HepG2 (cell line): Measurements from ENCODE around the gene NPC1. TPM values are rescaled to one million over a fixed set of nuclear protein-coding genes. Genes with fewer than 3 reads are reported as not detected.
A peak's percentile ranks its signal among the peaks of the same experiment; 100 is the strongest.

Experiments used
- FLYWCH1 ChIP-seq: sonication (generic); formaldehyde crosslinking; IDR thresholded peaks from 2 replicates; pipeline ENCODE4 v1.8.1; 2023; ENCODE audit warnings: mild to moderate bottlenecking, missing genetic modification reagents
- ISX ChIP-seq: sonication (generic); formaldehyde crosslinking; conservative IDR thresholded peaks from 2 replicates; pipeline ENCODE4 v1.5.0; 2020; ENCODE audit warnings: missing genetic modification reagents
- KAT2B ChIP-seq: fragments of 150-350 bp; IDR thresholded peaks from 2 replicates; pipeline ENCODE4 v1.6.1; 2014; ENCODE audit warnings: low read depth, low read length, borderline replicate concordance
- KDM1A ChIP-seq: IDR thresholded peaks from 2 replicates; pipeline ENCODE4 v1.6.1; 2016; ENCODE audit warnings: missing compliant biosample characterization
- MYNN ChIP-seq: sonication (generic); formaldehyde crosslinking; IDR thresholded peaks from 2 replicates; pipeline ENCODE4 v1.4.0; 2020; ENCODE audit warnings: mild to moderate bottlenecking, low read depth, missing genetic modification reagents
- MZF1 ChIP-seq: sonication (generic); formaldehyde crosslinking; IDR thresholded peaks from 2 replicates; pipeline ENCODE4 v1.8.1; 2023; ENCODE audit warnings: mild to moderate bottlenecking, missing genetic modification reagents, borderline replicate concordance
- NFE2L2 ChIP-seq: fragments of 150-350 bp; IDR thresholded peaks from 2 replicates; pipeline ENCODE4 v1.6.1; 2014; ENCODE audit warnings: low read length
- NR3C1 ChIP-seq: sonication (generic); formaldehyde crosslinking; IDR thresholded peaks from 2 replicates; pipeline ENCODE4 v1.4.0; 2020; ENCODE audit warnings: missing genetic modification reagents
- PCBP1 ChIP-seq: fragments of 200-400 bp; formaldehyde crosslinking; IDR thresholded peaks from 2 replicates; pipeline ENCODE4 v1.6.1; 2017; ENCODE audit warnings: mild to moderate bottlenecking, low read depth, low read length, borderline replicate concordance
- SMAD3 ChIP-seq: sonication (generic); formaldehyde crosslinking; IDR thresholded peaks from 2 replicates; pipeline ENCODE4 v1.4.0; 2020; ENCODE audit warnings: missing genetic modification reagents
- THYN1 ChIP-seq: sonication (generic); formaldehyde crosslinking; IDR thresholded peaks from 2 replicates; pipeline ENCODE4 v1.8.1; 2023; ENCODE audit warnings: low read depth, mild to moderate bottlenecking, moderate library complexity, missing genetic modification reagents, borderline replicate concordance
- YY1 ChIP-seq: IDR thresholded peaks from 2 replicates; pipeline ENCODE4 v1.6.1; 2011; ENCODE audit warnings: low read length, low read depth, moderate library complexity, mild to moderate bottlenecking; ENCODE audit not compliant: insufficient read depth, insufficient replicate concordance
- ZBTB1 ChIP-seq: sonication (generic); formaldehyde crosslinking; IDR thresholded peaks from 2 replicates; pipeline ENCODE4 v1.4.0; 2020; ENCODE audit warnings: missing genetic modification reagents, borderline replicate concordance
- ZFP91 ChIP-seq: sonication (generic); formaldehyde crosslinking; IDR thresholded peaks from 2 replicates; pipeline ENCODE4 v1.9.0; 2022; ENCODE audit warnings: missing genetic modification reagents, mild to moderate bottlenecking, borderline replicate concordance
- ZMAT3 ChIP-seq: sonication (generic); formaldehyde crosslinking; conservative IDR thresholded peaks from 2 replicates; pipeline ENCODE4 v1.7.0; 2021; ENCODE audit warnings: missing genetic modification reagents
- ZNF333 ChIP-seq: sonication (generic); formaldehyde crosslinking; IDR thresholded peaks from 2 replicates; pipeline ENCODE4 v1.4.0; 2020; ENCODE audit warnings: mild to moderate bottlenecking, missing genetic modification reagents, borderline replicate concordance
- ZNF343 ChIP-seq: sonication (generic); formaldehyde crosslinking; IDR thresholded peaks from 2 replicates; pipeline ENCODE4 v1.4.0; 2020; ENCODE audit warnings: mild to moderate bottlenecking, missing genetic modification reagents
- ZNF441 ChIP-seq: sonication (generic); formaldehyde crosslinking; IDR thresholded peaks from 2 replicates; pipeline ENCODE4 v1.7.0; 2021; ENCODE audit warnings: missing genetic modification reagents, borderline replicate concordance
- ZNF563 ChIP-seq: sonication (generic); formaldehyde crosslinking; IDR thresholded peaks from 2 replicates; pipeline ENCODE4 v1.8.0; 2022; ENCODE audit warnings: mild to moderate bottlenecking, moderate library complexity, missing genetic modification reagents
- ZNF572 ChIP-seq: sonication (generic); formaldehyde crosslinking; IDR thresholded peaks from 2 replicates; pipeline ENCODE4 v1.5.1; 2020; ENCODE audit warnings: mild to moderate bottlenecking, missing genetic modification reagents
- ZNF781 ChIP-seq: sonication (generic); formaldehyde crosslinking; IDR thresholded peaks from 2 replicates; pipeline ENCODE4 v1.5.1; 2020; ENCODE audit warnings: borderline replicate concordance, mild to moderate bottlenecking, missing genetic modification reagents; ENCODE audit errors: not compliant biosample characterization
- ZNF878 ChIP-seq: sonication (generic); formaldehyde crosslinking; IDR thresholded peaks from 2 replicates; pipeline ENCODE4 v1.8.1; 2023; ENCODE audit warnings: mild to moderate bottlenecking, missing genetic modification reagents, moderate library complexity
- ZZZ3 ChIP-seq: sonication (generic); formaldehyde crosslinking; IDR thresholded peaks from 2 replicates; pipeline ENCODE4 v1.4.0; 2020; ENCODE audit warnings: missing genetic modification reagents, mild to moderate bottlenecking, borderline replicate concordance
- polyA plus RNA-seq, 8 experiments: library from polyadenylated mRNA; depleted of rRNA in 3 of 8; stranded (reverse) in 7 of 8; unstranded in 1 of 8; fragments of >200 nt; fragmentation: Illumina TruSeq in 4 of 8; extraction: Trizol in 4 of 8; gene quantifications; 2 replicates each; pipeline versions ENCODE4 v1.2.1 to v1.2.3, GENCODE V29; 2011 to 2016; ENCODE audit warnings: low read depth in 4 of 8, missing spikeins in 1 of 8, mixed read lengths in 1 of 8; ENCODE audit not compliant: insufficient read depth in 1 of 8
- total RNA-seq, 5 experiments: library from RNA; depleted of rRNA; stranded (reverse); fragments of >200 nt; fragmentation: Illumina TruSeq; extraction: Trizol; gene quantifications; 2 replicates each; pipeline ENCODE4 v1.2.3, GENCODE V29; 2016; ENCODE audit warnings: low read depth in 1 of 5
- TF ChIP-seq, protein P1 (sequence below): sonication (generic); formaldehyde crosslinking; IDR thresholded peaks from 2 replicates; pipeline ENCODE4 v1.4.0; 2020; ENCODE audit warnings: missing genetic modification reagents, borderline replicate concordance
- TF ChIP-seq, protein P2 (sequence below): sonication (generic); formaldehyde crosslinking; conservative IDR thresholded peaks from 2 replicates; pipeline ENCODE4 v1.8.0; 2022; ENCODE audit warnings: missing genetic modification reagents
- TF ChIP-seq, protein P3 (sequence below): sonication (generic); formaldehyde crosslinking; IDR thresholded peaks from 2 replicates; pipeline ENCODE4 v1.4.0; 2020; ENCODE audit warnings: mild to moderate bottlenecking, missing genetic modification reagents

Gene NPC1
- total and polyA plus RNA-seq, 2 of the 13 experiments (the other 11 are each of a cell fraction or from before 2014, with no cell fraction given) = 46.5 to 114 TPM

DNA sequence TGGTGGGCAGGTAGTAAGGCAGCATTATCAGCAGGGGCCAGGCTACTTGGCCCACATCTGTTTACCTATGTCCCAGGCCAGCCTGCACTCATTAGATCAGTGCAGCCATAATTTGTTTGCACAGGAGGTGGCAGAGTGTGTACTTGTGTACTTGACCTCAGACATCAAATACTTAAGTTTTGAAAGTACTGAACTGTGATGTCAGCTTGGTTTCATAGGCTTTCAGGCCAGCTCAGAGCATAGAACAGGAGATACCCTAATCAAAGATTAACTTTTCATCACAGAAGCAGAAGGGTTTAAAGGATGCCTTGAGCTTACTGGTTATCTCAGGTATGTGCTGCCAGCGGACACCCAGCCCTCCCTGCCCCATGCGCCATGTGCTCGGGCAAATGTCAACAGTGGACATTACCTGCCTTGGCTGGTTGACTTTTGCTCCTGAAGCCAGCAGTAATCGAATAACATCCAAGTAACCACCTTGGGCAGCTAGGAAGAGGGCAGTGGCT, 43.2 kb upstream of the NPC1 start (continued):
- no peak for TF ChIP-seq MZF1 (CRISPR knock-in tag)
- no peak for TF ChIP-seq ZFP91 (CRISPR knock-in tag)
- TF ChIP-seq ZNF878 (CRISPR knock-in tag) = no peak
- TF ChIP-seq, protein P1, sequence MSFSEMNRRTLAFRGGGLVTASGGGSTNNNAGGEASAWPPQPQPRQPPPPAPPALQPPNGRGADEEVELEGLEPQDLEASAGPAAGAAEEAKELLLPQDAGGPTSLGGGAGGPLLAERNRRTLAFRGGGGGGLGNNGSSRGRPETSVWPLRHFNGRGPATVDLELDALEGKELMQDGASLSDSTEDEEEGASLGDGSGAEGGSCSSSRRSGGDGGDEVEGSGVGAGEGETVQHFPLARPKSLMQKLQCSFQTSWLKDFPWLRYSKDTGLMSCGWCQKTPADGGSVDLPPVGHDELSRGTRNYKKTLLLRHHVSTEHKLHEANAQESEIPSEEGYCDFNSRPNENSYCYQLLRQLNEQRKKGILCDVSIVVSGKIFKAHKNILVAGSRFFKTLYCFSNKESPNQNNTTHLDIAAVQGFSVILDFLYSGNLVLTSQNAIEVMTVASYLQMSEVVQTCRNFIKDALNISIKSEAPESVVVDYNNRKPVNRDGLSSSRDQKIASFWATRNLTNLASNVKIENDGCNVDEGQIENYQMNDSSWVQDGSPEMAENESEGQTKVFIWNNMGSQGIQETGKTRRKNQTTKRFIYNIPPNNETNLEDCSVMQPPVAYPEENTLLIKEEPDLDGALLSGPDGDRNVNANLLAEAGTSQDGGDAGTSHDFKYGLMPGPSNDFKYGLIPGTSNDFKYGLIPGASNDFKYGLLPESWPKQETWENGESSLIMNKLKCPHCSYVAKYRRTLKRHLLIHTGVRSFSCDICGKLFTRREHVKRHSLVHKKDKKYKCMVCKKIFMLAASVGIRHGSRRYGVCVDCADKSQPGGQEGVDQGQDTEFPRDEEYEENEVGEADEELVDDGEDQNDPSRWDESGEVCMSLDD (CRISPR knock-in tag) = no peak
- TF ChIP-seq, protein P2, sequence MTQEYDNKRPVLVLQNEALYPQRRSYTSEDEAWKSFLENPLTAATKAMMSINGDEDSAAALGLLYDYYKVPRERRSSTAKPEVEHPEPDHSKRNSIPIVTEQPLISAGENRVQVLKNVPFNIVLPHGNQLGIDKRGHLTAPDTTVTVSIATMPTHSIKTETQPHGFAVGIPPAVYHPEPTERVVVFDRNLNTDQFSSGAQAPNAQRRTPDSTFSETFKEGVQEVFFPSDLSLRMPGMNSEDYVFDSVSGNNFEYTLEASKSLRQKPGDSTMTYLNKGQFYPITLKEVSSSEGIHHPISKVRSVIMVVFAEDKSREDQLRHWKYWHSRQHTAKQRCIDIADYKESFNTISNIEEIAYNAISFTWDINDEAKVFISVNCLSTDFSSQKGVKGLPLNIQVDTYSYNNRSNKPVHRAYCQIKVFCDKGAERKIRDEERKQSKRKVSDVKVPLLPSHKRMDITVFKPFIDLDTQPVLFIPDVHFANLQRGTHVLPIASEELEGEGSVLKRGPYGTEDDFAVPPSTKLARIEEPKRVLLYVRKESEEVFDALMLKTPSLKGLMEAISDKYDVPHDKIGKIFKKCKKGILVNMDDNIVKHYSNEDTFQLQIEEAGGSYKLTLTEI = no peak
- TF ChIP-seq ZNF333 (CRISPR knock-in tag) = no peak
- no peak for TF ChIP-seq NFE2L2
- TF ChIP-seq, protein P3, sequence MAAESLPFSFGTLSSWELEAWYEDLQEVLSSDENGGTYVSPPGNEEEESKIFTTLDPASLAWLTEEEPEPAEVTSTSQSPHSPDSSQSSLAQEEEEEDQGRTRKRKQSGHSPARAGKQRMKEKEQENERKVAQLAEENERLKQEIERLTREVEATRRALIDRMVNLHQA = no peak
- no peak for TF ChIP-seq ISX (CRISPR knock-in tag)
- no peak for TF ChIP-seq NR3C1 (CRISPR knock-in tag)
- no peak for TF ChIP-seq ZNF343 (CRISPR knock-in tag)
- no peak for TF ChIP-seq ZNF781
- no peak for TF ChIP-seq THYN1 (CRISPR knock-in tag)
- 0 out of 2 replicates have a peak, but pooled peaks have one; percentile 35 for TF ChIP-seq SMAD3 (CRISPR knock-in tag)
- no peak for TF ChIP-seq ZBTB1
- TF ChIP-seq MYNN = no peak
- TF ChIP-seq FLYWCH1 (CRISPR knock-in tag) = no peak
- peak; percentile 59; the same call in 1 of the 2 replicates for TF ChIP-seq KDM1A (CRISPR knock-in tag)
- no peak for TF ChIP-seq ZNF572
- TF ChIP-seq ZNF563 (CRISPR knock-in tag) = no peak
- no peak for TF ChIP-seq ZZZ3 (CRISPR knock-in tag)
- TF ChIP-seq PCBP1 = no peak
- no peak for TF ChIP-seq YY1
- TF ChIP-seq ZNF441 = no peak
- no peak for TF ChIP-seq ZMAT3 (CRISPR knock-in tag)
- TF ChIP-seq KAT2B = no peak
